ENCODE data around the gene TRIM39.
A peak's percentile ranks its signal among the peaks of the same experiment; 100 is the strongest.

TRIM39 gene

DNA sequence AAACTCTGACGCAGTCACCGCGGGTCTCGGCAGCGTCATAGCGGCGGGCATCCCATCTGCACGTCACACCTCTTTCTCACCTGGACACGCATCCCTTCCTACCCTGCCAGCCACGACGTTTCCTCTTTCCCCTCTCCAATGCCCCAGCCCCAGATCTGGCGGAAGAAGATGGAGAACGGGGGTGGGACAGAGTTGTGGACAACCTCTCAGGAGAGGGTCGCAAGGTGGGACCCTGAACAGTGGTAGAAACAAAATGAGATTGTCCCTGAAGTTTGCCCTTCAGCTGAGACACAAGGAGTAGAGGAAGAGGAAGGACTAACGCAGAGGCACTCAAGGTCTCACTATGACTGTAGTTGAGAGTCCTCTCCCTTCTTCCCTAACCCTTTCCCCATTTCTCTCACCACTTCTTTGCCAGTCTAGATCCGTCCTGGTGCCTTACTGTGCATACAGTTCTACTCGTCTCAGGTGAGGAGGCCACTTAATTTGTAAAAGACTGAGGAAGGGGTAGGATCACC, 562 bp downstream of the TRIM39 start:
- DNase-seq (ENCODE audit: low read depth in 2 of 2), result no peak

DNA sequence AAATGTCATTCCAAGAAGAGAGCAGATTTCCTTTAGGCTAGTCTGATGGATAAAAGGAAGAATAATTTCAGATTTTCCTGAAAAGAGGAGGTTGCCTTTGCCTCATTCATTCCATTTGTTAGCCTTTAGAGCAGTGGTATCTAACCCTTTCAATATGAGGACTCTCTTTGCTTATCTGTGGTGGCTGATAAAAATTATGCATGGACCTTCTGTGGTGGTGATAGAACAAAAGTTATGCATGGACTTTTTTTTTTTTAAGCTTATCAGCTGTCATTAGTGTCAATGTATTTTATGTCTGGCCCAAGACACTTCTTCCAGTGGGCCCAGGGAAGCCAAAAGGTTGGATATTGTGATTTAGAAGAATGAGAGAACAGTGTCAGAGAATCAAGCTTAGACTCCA, 1.7 kb downstream of the TRIM39 start:
- DNase-seq (ENCODE audit: low read depth in 2 of 2), result no peak

DNA sequence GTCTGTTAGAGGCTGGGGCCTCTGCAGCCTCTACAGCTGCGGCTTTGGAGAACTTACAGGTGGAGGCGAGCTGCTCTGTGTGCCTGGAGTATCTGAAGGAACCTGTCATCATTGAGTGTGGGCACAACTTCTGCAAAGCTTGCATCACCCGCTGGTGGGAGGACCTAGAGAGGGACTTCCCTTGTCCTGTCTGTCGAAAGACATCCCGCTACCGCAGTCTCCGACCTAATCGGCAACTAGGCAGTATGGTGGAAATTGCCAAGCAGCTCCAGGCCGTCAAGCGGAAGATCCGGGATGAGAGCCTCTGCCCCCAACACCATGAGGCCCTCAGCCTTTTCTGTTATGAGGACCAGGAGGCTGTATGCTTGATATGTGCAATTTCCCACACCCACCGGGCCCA, 2.6 kb downstream of the TRIM39 start:
- DNase-seq (ENCODE audit: low read depth in 2 of 2), result no peak

DNA sequence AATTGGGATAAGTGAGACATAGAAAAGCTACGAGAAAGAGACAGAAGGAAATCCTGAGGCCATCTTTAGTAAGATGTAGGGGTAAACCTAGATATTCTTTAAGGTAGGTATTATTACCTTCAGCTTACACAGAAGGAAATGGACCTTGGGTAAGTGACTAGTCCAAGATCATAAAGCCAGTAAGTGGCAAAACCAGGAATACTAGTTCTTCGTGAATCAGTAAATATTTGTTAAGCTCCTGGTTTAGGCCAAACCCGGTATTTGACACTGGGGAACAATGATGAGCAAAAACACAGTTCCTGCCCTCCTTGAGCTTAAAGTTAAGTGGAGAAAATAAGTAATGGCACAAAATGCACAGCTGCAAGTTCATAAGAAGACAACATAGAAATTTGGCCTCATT, 5.3 kb downstream of the TRIM39 start:
- DNase-seq (ENCODE audit: low read depth in 2 of 2), result no peak

DNA sequence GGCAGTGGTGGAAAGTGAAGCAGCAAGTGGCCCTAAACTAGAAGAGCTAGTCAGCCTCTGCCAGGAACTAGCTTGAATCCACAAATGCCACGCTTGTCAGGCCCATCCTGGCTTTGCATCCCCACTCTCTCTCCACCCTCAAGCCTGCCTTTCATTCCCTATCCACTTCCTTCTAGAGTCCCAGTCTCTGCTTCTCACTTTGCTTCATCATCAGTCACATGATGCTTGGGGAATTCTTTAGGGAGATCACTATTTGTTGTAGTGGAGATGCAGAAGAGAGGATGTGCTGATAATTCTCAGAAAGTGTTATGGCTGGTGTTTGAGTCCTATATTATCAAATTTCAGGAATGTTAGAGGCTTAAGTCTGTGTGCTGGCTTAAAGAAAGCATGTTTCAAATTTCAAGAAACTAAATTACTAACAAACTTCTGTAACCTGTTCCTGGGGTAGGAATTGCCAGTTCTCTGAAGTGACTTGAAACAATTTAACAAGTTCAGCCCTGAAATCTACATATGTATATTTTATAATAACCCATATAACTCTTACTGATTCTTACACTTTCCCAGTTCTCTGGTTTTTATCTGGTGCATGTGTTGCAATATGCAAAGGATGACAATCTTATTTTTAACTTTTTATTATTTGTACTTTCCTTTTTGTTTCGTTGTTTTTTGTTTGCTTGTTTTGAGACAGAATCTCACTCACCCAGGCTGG, 7.5 kb downstream of the TRIM39 start:
- DNase-seq (ENCODE audit: low read depth in 2 of 2), result no peak

DNA sequence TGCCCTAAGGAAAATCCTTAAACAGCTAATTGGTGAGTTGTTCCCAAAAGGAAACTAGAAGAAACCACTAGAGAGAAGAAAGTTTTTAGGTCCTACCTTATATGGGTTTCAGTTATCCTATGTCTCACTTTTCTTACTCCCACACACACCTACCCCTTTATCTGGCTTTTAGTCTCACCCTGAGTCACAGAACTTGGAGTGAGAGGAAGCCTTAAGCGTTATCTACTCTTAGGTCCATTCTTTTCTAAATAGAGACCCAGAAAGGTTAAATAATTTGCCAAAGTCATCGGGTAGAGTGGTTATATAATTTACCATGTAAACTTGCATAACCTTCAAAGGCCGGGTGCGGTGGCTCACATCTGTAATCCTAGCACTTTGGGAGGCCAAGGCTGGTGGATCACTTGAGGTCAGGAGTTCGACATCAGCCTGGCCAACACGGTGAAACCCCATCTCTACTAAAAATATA, 13.9 kb downstream of the TRIM39 start:
- no peak for DNase-seq (ENCODE audit: low read depth in 2 of 2)

DNA sequence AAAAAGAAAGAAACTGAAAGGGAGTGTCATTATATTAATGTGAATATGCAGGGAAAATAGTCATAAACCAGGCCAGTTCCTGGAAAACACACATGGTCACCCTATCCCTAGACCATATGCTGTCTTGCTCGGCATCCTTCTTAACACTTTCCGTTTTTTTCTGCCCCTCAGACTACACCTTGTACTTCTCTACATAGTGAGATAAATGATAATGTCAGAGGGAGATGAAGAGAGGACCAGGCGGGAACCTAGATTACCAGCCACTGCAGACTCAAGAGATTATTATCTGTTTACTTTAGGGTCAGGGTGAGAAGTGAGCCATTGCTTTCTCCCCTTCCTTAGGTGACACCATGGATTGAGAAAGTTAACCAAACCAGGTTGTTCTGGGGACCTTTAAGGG, 14.5 kb downstream of the TRIM39 start:
- no peak for DNase-seq (ENCODE audit: low read depth in 2 of 2)

DNA sequence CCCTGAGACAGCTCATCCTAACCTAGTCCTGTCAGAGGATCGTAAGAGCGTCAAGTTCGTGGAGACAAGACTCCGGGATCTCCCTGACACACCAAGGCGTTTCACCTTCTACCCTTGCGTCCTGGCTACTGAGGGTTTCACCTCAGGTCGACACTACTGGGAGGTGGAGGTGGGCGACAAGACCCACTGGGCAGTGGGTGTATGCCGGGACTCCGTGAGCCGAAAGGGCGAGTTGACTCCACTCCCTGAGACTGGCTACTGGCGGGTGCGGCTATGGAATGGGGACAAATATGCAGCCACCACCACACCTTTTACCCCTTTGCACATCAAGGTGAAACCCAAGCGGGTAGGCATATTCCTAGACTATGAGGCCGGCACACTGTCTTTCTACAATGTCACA, 15.0 kb downstream of the TRIM39 start:
- DNase-seq (ENCODE audit: low read depth in 2 of 2), result no peak

DNA sequence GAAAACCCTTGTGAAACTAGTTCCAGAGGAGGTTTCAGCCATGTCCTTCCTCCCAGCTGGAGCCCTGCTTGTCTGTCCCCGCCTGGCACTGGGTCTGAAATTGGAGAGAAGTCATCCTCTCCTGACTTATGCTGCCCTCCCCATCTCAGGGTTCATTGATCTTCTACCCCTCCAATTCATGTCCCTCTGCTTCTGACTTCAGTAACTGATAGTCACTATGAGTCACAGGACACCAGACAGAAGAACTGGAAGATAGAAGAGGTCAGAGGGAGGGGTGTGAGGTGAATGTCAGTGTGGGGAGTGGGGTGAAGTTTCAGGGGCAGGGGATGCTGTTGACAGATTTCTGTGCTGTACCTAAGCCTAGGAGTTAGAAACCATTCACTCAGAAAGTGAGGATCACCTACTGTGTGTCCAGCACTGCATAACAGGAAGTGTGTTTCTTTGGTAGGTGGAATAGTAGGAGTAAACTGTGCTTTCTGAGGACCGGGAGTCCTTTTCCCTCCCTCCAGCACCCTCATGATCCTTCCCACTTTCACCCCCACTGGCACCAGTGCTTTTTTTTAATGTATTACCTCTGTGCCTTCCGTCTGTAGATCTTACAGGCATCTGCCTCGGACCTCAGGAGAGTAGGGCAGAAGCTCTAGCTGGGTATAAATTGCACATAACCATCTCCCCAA, 17.6 kb downstream of the TRIM39 start:
- DNase-seq (ENCODE audit: low read depth in 2 of 2), result no peak

DNA sequence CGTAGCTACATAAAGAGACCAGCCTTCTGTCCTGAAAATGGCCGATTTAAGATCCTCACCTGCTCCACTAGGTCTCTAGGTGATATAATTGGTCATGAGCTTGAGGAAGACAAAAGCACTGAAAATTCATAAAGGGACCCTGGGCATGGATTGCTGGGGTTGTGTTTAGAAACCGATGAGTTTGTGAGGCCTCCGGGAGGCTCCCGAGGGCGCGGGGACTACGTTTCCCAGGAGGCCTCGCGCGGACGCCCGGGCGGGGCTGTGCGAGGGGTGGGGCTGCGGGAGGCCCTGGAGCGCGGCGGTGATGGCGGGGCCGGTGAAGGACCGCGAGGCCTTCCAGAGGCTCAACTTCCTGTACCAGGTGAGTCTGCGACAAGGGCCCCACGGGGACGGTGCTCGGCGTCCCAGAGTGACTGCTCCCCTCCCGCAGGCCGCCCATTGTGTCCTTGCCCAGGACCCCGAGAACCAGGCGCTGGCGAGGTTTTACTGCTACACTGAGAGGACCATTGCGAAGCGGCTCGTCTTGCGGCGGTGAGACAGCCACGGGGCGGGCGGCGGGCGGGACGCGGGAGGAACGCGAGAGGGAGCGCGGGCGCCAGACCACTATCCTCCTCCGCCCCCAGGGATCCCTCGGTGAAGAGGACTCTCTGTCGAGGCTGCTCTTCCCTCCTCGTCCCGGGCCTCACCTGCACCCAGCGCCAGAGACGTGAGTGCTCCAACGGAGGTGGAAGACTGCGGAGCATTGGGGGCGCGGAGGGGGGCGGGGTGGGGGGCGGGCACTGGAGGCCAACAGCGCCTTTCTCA, 18.3 kb downstream of the TRIM39 start, which contains the start of gene RPP21:
Gene RPP21, plus strand, starts transcription at position 289 of the 804 bp plus-strand sequence. Its CDS starts 16 bp downstream, at position 305.
- DNase-seq (ENCODE audit: low read depth in 2 of 2), result peak; percentile 82 to 84

DNA sequence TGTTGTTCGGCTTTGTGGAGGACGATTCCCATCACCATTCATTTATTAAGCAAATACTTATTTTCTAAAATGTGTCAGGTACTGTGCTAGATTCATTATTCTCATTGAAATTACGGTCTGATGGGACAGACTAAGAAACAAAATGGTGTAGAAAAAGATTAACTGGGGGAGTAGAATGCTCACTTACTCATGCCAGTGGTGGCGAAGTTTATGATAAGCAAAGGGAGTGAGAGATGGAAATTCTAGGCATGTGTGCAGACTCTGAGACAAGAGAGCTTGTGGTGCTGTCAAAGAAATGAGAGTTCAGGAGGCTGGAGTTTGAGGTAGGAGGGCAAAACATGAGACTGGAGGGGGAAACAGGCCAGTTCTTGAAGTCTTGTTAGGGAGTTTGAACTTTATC, 19.1 kb downstream of the TRIM39 start:
- DNase-seq (ENCODE audit: low read depth in 2 of 2), result no peak

DNA sequence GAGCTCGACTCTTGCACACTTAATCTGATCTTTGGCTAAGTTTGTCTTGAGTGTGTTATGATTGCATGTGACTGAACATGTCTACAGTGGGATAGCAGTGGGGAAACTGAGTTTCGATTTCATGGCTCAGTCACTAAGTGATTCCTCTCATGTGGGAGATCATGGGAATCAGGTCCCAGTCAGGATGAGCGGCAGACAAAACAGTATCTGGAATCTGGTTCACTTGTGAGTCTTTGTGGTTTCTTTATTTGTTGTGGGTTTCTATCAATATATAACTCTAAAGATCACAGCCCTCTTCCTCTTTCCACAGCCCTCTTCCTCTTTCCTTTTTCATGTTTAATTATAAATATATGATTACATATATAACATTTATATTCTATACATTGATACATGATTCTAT, 22.2 kb downstream of the TRIM39 start:
- no peak for DNase-seq (ENCODE audit: low read depth in 2 of 2)

DNA sequence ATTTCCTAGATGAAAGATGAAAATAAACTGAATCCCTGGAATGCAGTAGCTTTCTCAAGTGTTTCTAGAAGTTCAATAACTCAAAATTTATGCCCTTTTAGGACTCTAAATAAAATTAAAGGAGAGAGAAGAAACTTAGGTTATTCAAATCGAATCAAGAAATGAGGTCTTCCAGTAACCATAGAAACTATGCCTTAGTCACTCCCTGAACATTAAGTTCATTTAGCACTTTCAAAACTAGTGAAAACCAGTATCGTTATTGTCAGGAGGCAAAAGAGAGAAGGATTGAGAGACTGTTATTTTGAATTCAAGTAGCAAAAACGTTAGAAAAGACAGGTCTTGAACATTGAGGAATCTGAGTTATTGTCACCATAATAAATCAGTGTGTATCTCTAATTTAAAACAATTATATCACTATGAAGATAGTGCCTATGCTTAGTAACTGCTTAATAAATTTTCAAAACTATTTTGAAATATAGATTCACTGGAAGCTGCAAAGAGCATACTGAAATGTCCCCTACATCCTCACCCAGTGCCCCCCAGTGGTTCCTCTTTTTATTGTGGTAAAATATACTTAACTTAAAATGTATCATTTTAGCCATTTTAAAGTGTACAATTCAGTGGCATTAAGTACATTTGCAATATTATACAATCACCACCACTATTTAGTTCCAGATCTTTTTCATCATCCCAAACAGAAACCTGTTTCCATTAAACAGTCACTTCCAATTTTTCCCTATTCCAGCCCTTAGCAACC, 22.9 kb downstream of the TRIM39 start:
- no peak for DNase-seq (ENCODE audit: low read depth in 2 of 2)

DNA sequence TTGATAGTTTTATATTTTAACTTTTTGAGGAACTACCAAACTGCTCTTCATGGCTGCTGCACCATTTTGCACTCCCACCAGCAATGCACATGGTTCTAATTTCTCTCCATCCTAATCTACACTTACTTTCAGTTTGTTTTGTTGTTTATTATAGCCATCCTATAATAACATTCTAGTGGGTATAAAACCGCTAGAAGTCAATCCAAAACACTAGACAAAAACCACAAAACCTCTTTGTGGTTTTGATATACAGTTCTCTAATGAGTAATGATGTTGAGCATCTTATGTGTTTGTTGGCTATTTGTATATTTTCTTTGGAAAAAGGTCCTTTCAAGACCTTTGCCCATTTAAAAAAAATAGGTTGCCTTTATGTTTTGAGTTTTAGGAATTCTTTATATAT, 23.8 kb downstream of the TRIM39 start:
- no peak for DNase-seq (ENCODE audit: low read depth in 2 of 2)

DNA sequence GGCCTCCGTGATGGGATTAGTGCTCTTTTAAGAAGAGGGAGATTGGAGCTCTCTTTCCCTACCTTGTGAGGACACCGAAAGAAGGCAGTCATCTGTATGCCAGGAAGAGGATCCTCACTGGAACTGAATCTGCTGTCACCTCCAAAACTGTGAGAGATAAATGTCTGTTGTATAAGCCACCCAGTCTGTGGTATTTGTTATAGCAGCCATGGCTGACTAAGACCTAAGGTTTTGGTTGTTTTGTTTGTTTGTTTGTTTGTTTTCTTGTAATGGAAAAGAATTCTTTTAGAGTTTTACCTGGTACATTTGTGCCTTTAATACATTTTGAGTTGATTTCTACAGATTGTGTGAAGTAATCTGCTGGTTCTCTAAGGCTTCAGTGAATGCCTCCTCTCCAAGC, 25.8 kb downstream of the TRIM39 start:
- no peak for DNase-seq (ENCODE audit: low read depth in 2 of 2)

DNA sequence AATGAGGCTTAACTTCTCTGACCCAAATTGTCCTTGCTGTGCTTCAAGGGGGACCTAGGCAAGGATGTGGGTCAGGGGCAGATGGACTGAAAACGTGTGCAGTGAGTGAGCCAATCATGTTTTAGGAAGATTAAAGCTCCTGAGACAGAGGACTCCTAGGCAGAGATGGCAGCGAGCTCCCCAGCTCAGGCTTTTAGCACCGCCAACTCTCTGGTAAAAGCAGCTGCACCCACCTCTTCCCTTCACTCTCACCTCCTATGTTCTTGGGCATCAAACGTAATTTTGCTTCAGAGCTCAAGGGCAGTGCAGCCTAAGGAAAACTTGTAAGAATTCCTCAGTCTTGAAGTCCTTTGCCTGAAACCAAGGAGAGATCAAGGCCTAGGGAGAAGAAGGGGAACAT, 28.6 kb downstream of the TRIM39 start:
- no peak for DNase-seq (ENCODE audit: low read depth in 2 of 2)

DNA sequence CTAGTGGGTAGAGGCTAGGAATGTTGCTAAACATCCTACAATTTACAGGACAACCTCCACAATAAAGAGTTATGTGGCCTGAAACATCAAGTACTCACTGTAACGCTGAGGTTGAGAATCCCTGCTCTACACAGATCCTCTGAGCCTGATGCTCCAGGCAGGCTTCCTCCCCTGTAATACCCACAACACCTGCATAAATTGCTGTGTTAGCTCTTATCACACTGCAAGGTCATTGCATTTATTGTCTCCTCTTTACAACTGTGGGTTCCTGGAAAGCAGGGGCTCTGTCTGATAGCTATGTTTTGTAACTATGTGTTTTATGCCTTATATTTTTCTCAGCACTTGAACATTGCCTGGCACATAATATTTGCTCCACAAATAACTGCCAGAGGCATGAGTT, 29.8 kb downstream of the TRIM39 start:
- DNase-seq (ENCODE audit: low read depth in 2 of 2), result no peak

DNA sequence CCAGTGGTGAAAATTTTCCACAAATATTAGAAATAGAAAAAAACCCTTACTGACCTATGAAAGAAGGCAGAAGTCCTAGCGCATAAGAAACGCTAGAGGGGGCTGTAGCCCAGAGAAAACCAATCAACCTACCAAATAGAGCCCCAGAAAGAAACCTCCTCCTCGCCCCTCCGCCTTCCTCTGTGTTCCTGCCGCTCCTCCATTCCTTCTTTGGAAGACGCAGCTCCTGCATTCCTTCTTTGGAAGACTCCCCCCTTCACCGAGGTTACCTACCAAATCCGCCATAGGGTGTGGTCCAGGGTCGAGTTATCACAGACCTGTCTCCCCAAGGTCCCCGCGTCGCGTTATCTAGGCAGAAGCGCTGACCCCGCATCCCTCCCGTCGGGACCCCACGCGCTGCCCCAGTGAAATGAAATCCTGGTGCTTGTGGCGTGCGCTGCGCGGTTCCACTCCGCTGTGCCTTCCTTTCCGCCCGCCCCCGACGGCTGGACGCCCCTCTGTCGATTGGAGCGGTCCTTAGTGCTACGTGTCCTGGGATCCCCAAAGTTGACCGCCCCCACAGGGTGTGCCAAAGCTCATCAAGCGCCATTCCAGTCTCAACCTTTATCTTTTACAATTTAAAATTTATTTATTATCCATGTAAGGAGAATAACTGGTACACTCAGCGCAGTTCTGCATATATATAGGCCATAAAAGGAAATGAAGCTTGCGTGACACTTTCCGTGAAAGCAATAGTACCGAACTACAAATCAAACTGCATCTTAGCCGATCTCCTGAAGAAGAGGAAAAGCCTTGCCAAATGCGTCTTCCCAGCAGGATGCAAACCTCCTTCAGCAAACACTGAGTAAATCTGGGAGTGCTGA, 31.2 kb downstream of the TRIM39 start:
- peak in 1 of 2 donors; percentile 22 for DNase-seq (ENCODE audit: low read depth in 2 of 2)

DNA sequence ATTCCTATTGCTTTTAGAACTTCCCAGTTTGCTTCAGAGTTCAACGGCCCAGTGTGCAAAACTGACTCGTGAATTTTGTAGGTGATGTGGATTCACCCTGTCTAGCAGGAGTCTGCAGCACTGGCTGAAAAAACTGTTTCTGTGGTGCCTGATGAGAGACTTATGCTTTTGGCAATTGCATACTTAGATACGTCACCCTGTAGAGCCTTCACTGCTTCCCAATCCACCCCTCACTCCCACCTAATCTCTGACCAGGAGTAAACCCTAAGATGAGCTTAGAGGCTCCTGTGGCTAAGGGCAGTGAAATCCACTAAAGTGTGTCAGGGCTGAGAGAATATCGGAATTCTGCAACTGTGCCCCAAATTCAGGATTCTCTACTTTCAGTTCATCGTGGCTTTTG, 32.5 kb downstream of the TRIM39 start:
- DNase-seq (ENCODE audit: low read depth in 2 of 2), result no peak

DNA sequence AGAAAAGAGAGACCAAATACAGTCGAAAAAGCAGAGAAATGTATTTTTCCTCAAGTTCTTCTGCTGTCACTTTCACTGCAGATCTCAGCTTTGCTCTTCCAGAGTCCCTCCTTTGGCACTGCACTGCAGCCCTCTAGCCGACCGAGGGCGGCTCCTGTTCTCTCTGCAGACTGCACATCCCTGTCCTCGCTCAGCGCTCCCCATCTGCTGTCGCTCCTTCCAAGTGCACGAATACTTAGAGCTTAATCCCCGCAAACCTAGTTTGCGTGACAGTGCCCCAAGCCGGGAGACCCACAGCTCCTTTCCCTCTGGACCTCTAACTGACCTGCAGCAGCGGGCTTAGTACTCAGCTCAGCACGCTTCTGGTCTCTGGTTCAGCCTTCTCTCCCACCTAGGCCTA, 33.4 kb downstream of the TRIM39 start:
- no peak for DNase-seq (ENCODE audit: low read depth in 2 of 2)

DNA sequence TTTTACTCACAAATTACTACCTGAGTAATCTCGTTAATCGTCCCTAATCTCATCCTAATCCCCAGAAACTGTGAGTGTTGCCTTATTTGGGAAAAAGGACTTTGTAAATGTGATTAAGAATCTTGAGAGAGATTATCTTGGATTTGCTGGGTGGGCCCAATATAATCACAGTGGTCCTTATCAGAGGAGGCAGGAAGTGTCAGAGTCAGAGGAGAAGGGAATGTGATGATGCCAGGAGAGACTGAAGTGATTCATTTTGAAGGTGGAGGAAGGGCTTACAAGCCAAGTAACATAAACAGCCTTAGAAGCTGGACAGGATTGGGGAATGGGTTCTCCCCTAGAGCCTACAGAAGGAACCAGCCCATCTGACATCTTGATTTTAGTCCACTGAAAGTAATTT, 34.9 kb downstream of the TRIM39 start:
- DNase-seq (ENCODE audit: low read depth in 2 of 2), result no peak

Data from stimulated activated CD8-positive, alpha-beta memory T cell treated with anti-CD3 and anti-CD28 coated beads, Interleukin-2, amount 100 ng/mL, for 48 hours (primary cell).